B cell (primary cell): Measurements from ENCODE around the gene SIAH2. TPM values are rescaled to one million over a fixed set of nuclear protein-coding genes. Genes with fewer than 3 reads are reported as not detected.

Experiments
- ATAC-seq: fragments of 200-7000 bp; cut with Tn5 transposase; one replicate; pipeline ENCODE4 v1.10.0; 2021; ENCODE audit warnings: low read depth, mild to moderate bottlenecking, moderate number of reproducible peaks, moderate library complexity
- CTCF ChIA-PET: fragments of 350-600 bp; sonication (Branson Sonifier 250); formaldehyde crosslinking; loops from one replicate; lab custom pipeline; 2021; ENCODE audit warnings: antibody characterized with exemption, inconsistent platforms; lab: Charles Lee
- POLR2A ChIA-PET: fragments of 350-600 bp; sonication (Branson Sonifier 250); formaldehyde crosslinking; loops from one replicate; lab custom pipeline; 2021; ENCODE audit warnings: antibody characterized with exemption; lab: Charles Lee
- DNase-seq: peaks from one replicate; pipeline ENCODE4 v3.0.0; 2013
- H2AFZ ChIP-seq: 2 replicates; pipeline ENCODE4 v1.6.1; 2012; ENCODE audit warnings: mild to moderate bottlenecking, low read depth, low read length; ENCODE audit not compliant: insufficient read depth, poor library complexity, severe bottlenecking
- H3K27ac ChIP-seq, 2 donors: 1 replicate in 1 of 2; 2 replicates in 1 of 2; pipeline ENCODE4 v1.5.1; 2012 to 2013; ENCODE audit warnings: low read length in 2 of 2, mild to moderate bottlenecking in 2 of 2, moderate library complexity in 1 of 2
- H3K27me3 ChIP-seq, 4 experiments: fragments of 200-600 bp in 1 of 4; sonication (generic) in 1 of 4; replicated peaks in 1 of 4; 1 replicate in 2 of 4; 2 replicates in 2 of 4; pipeline versions ENCODE4 v1.6.1 to v1.7.0; 2013 to 2016; ENCODE audit warnings: low read length in 3 of 4, mild to moderate bottlenecking in 2 of 4, mixed read lengths in 1 of 4, moderate library complexity in 1 of 4; ENCODE audit not compliant: insufficient read depth in 4 of 4, control insufficient read depth in 3 of 4; ENCODE audit errors: control extremely low read depth in 1 of 4
- H3K36me3 ChIP-seq, 2 experiments: replicated peaks in 1 of 2; 1 replicate in 1 of 2; 2 replicates in 1 of 2; pipeline versions ENCODE4 v1.6.1 to v1.7.1; 2013; ENCODE audit warnings: low read length in 1 of 2; ENCODE audit not compliant: insufficient read depth in 2 of 2, control insufficient read depth in 1 of 2; ENCODE audit errors: control extremely low read depth in 1 of 2, extremely low read depth in 1 of 2
- H3K4me1 ChIP-seq, 2 donors: fragments of 200-600 bp in 1 of 2; sonication (generic) in 1 of 2; 1 replicate in 1 of 2; 2 replicates in 1 of 2; pipeline versions ENCODE4 v1.5.1 to v1.6.1; 2013 to 2017; ENCODE audit warnings: low read length in 2 of 2; ENCODE audit not compliant: control insufficient read depth in 2 of 2, insufficient read depth in 2 of 2
- H3K4me2 ChIP-seq: replicated peaks from 2 replicates; pipeline ENCODE3; 2012; ENCODE audit warnings: mild to moderate bottlenecking, low read depth, low read length; ENCODE audit not compliant: poor library complexity, severe bottlenecking
- H3K4me3 ChIP-seq, 5 experiments: fragments of 200-600 bp in 1 of 5; sonication (generic) in 1 of 5; 1 replicate in 3 of 5; 2 replicates in 2 of 5; pipeline versions ENCODE4 v1.5.1 to v1.7.0; 2011 to 2016; ENCODE audit warnings: low read length in 4 of 5, mild to moderate bottlenecking in 4 of 5, low read depth in 2 of 5, control low read depth in 1 of 5, moderate library complexity in 1 of 5; ENCODE audit not compliant: insufficient read depth in 1 of 5; ENCODE audit errors: control extremely low read depth in 1 of 5, extremely low read depth in 1 of 5
- H3K79me2 ChIP-seq: fragments of 200-600 bp; sonication (generic); one replicate; pipeline ENCODE4 v1.6.0; 2016; ENCODE audit warnings: low read length; ENCODE audit not compliant: control insufficient read depth, insufficient read depth
- H3K9ac ChIP-seq: fragments of 200-600 bp; sonication (generic); 2 replicates; pipeline ENCODE4 v1.6.1; 2017; ENCODE audit warnings: mild to moderate bottlenecking, low read length, moderate library complexity
- H3K9me3 ChIP-seq, 3 donors: one replicate each; pipeline versions ENCODE4 v1.6.1 to v1.7.1; 2013; ENCODE audit warnings: low read length in 2 of 3; ENCODE audit not compliant: control insufficient read depth in 2 of 3, insufficient read depth in 1 of 3; ENCODE audit errors: control extremely low read depth in 1 of 3
- H4K20me1 ChIP-seq: 2 replicates; pipeline ENCODE4 v1.6.0; 2012; ENCODE audit warnings: mild to moderate bottlenecking, low read length; ENCODE audit not compliant: insufficient read depth, control insufficient read depth, poor library complexity, severe bottlenecking
- H3K27ac Mint-ChIP-seq: one replicate; pipeline ENCODE4 v1.8.0; 2021; ENCODE audit warnings: mixed read lengths
- H3K27me3 Mint-ChIP-seq: one replicate; pipeline ENCODE4 v1.8.0; 2021; ENCODE audit warnings: mixed read lengths
- H3K4me1 Mint-ChIP-seq: one replicate; pipeline ENCODE4 v1.8.0; 2021; ENCODE audit warnings: mixed read lengths
- H3K4me3 Mint-ChIP-seq: one replicate; pipeline ENCODE4 v1.8.0; 2021; ENCODE audit warnings: mixed read lengths
- H3K9me3 Mint-ChIP-seq: one replicate; pipeline ENCODE4 v1.8.0; 2022; ENCODE audit warnings: mixed read lengths; ENCODE audit not compliant: insufficient read depth
- CTCF ChIP-seq: fragments of 200-600 bp; IDR thresholded peaks from one replicate; pipeline ENCODE4 v1.8.0; 2022; ENCODE audit warnings: antibody characterized with exemption, mild to moderate bottlenecking
- EZH2 ChIP-seq: IDR thresholded peaks from 2 replicates; pipeline ENCODE4 v1.6.1; 2012; ENCODE audit warnings: borderline replicate concordance, low read depth, mild to moderate bottlenecking, moderate library complexity, low read length; ENCODE audit not compliant: insufficient read depth, poor library complexity, severe bottlenecking
- WGBS: methylation state at CpG from one replicate; pipeline ENCODE4 v1.1.5; 2013; ENCODE audit warnings: missing lambda C conversion rate; ENCODE audit not compliant: insufficient coverage; 5-methylcytosine and 5-hydroxymethylcytosine counted together
- intact Hi-C: fragments of 100-400 bp; cut with micrococcal nuclease; formaldehyde crosslinking; loops from one replicate; pipeline ENCODE4 v1.10.0; 2022
- polyA plus RNA-seq: library from polyadenylated mRNA; depleted of rRNA; stranded (reverse); fragments of >200 nt; gene quantifications from 2 replicates; pipeline ENCODE4 v1.2.3, GENCODE V29; 2012
- total RNA-seq, 2 donors: library from RNA; stranded (reverse); fragments of 120-200 nt in 1 of 2; gene quantifications; 1 replicate in 1 of 2; 2 replicates in 1 of 2; pipeline versions ENCODE4 v1.2.3 to v1.2.4, GENCODE V29; 2013 to 2022

Gene SIAH2
- total and polyA plus RNA-seq, 2 donors (not counting 1 experiment from before 2014, with no cell fraction given): 22.3 to 83.4 TPM

- H4K20me1 ChIP-seq: peaks cover 17% of the 10 kb centered on the region
- peaks cover 25% of the 10 kb centered on the region for H3K79me2 ChIP-seq
- WGBS: no CpG with 5 or more reads among the region's 2 CpGs
- TF ChIP-seq EZH2: no peak
- TF ChIP-seq CTCF: no peak
- peaks cover 0 to 2% (median 0%) of the 10 kb centered on the region in 4 experiments for H3K27me3 ChIP-seq
- Mint-ChIP-seq H3K27me3 (peaks cover 4% of the 10 kb centered on the region), H3K9me3 (no peaks in the 10 kb centered on the region), H3K4me1 (peaks cover 52% of the 10 kb centered on the region), H3K4me3 (no peak overlapping the region), H3K27ac (no peak overlapping the region)
- no peaks in the 10 kb centered on the region for H3K9me3 ChIP-seq
- no peak for DNase-seq
- no peaks in the 10 kb centered on the region for H3K36me3 ChIP-seq
- ChIA-PET CTCF (interaction anchor here (1.2 to 4.5 kb wide), 5 partner anchors 10 to 99 kb away, joined by 3 to 32 read pairs (median 9); no protein-coding TSS in a partner anchor), POLR2A (interaction anchor here (0.6 to 2.5 kb wide), 2 partner anchors 167 to 219 kb away, joined by 4 to 12 read pairs; partner anchors contain the start of genes EIF2A and SERP1)
- no peak overlapping the region for H2AFZ ChIP-seq
- intact Hi-C loops: loop anchor here (5.0 to 10.0 kb wide), 4 partner anchors 320 to 1437 kb away; partner anchors contain the start of genes MED12L, P2RY12 and PFN2
- peaks cover 38 to 43% of the 10 kb centered on the region in 2 donors for H3K4me1 ChIP-seq
- H3K4me3 ChIP-seq: no peak overlapping the region
- no peak overlapping the region for H3K27ac ChIP-seq
- no peak overlapping the region for H3K4me2 ChIP-seq
- no peak overlapping the region for H3K9ac ChIP-seq
- no peak for ATAC-seq
Measured at GRCh38 chr3:150764967-150765366, 2.0 kb upstream of the SIAH2 start.

- H4K20me1 ChIP-seq: peaks cover 21% of the 10 kb centered on the region
- H3K4me1 ChIP-seq: peaks cover 42 to 47% of the 10 kb centered on the region in 2 donors
- peak overlapping the region; percentile 92 for H3K4me2 ChIP-seq
- TF ChIP-seq EZH2 (no peak), CTCF (no peak)
- no peaks in the 10 kb centered on the region for H3K9me3 Mint-ChIP-seq
- peaks cover 29% of the 10 kb centered on the region for H3K79me2 ChIP-seq
- ChIA-PET POLR2A (interaction anchor here (0.6 to 2.5 kb wide), 2 partner anchors 167 to 218 kb away, joined by 4 to 12 read pairs; partner anchors contain the start of genes EIF2A and SERP1), CTCF (interaction anchor here (1.2 to 4.5 kb wide), 7 partner anchors 10 to 100 kb away, joined by 3 to 32 read pairs (median 6); partner anchors contain the start of gene ERICH6)
- no peak overlapping the region for H3K9ac ChIP-seq
- intact Hi-C loops: loop anchor here (5.0 to 10.0 kb wide), 4 partner anchors 320 to 1438 kb away; partner anchors contain the start of genes MED12L, P2RY12 and PFN2
- no peak overlapping the region for H3K27ac ChIP-seq
- H3K9me3 ChIP-seq: no peaks in the 10 kb centered on the region
- H3K4me3 Mint-ChIP-seq: no peak overlapping the region
- no peak overlapping the region for H3K4me3 ChIP-seq
- H3K36me3 ChIP-seq: no peaks in the 10 kb centered on the region
- no peak overlapping the region for H3K27ac Mint-ChIP-seq
- ATAC-seq (no peak), DNase-seq (no peak)
- H3K27me3 Mint-ChIP-seq: peaks cover 4% of the 10 kb centered on the region
- H2AFZ ChIP-seq: no peak overlapping the region
- H3K4me1 Mint-ChIP-seq: peaks cover 56% of the 10 kb centered on the region
- 36% methylated on average over 4 of the region's 5 CpGs for WGBS
- peaks cover 0 to 2% (median 0%) of the 10 kb centered on the region in 4 experiments for H3K27me3 ChIP-seq
Measured at GRCh38 chr3:150764566-150764965, 1.6 kb upstream of the SIAH2 start.
